Measurements from ENCODE around the gene PIAS3.

Gene PIAS3

DNA sequence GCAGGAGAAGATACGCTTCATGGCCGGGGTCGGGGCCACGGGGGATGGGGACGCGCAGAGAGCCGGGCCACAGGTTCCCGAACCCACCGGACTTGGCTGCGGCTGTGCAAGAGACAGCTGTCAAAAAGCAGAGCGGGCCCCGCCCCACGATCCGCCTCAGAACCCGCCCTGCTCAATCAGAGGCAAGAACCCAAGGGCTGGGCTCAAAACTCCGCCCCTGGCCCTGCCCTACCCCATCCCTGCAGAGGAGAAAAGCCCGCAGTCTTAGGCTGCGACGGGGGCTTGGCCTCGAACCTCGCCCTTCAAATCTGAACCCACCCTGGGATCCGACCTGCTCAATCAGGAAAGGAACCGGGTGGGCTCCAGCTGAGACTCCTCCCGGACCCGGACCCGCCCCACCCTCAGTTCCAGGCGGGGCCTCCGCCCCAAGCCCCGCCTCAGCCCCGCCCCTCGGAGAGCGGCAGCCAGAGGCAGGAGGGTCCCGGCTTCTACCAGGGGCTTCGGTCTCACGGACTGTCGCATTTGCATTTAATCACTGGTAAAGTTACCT, 26.9 kb upstream of the PIAS3 start, which contains the start of gene ANKRD35:
TSS of gene ANKRD35 (minus strand) at position 129 of the 550 bp plus-strand sequence. CDS start at position 21, 108 bp downstream.
- intact Hi-C loops (cut with DNase I; ENCODE audit: low total_unique reads): no loop called here
- H3K9me3 ChIP-seq: no peaks in the 10 kb centered on the region
- TF ChIP-seq, protein P1, sequence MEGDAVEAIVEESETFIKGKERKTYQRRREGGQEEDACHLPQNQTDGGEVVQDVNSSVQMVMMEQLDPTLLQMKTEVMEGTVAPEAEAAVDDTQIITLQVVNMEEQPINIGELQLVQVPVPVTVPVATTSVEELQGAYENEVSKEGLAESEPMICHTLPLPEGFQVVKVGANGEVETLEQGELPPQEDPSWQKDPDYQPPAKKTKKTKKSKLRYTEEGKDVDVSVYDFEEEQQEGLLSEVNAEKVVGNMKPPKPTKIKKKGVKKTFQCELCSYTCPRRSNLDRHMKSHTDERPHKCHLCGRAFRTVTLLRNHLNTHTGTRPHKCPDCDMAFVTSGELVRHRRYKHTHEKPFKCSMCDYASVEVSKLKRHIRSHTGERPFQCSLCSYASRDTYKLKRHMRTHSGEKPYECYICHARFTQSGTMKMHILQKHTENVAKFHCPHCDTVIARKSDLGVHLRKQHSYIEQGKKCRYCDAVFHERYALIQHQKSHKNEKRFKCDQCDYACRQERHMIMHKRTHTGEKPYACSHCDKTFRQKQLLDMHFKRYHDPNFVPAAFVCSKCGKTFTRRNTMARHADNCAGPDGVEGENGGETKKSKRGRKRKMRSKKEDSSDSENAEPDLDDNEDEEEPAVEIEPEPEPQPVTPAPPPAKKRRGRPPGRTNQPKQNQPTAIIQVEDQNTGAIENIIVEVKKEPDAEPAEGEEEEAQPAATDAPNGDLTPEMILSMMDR (IDR thresholded peaks at IDR 0.05): no peak
- peaks cover 0 to 22% (median 9%) of the 10 kb centered on the region in 4 donors for H3K4me1 ChIP-seq
- peak within 1 kb of the TSS; percentile 56 to 61 for H3K4me3 ChIP-seq
- H3K36me3 ChIP-seq: no peaks in the 10 kb centered on the region
- H3K27me3 ChIP-seq: no peaks in the 10 kb centered on the region
- H3K27ac ChIP-seq: peak within 1 kb of the TSS; percentile 40 to 57
- DNase-seq: peak; percentile 85 to 93

DNA sequence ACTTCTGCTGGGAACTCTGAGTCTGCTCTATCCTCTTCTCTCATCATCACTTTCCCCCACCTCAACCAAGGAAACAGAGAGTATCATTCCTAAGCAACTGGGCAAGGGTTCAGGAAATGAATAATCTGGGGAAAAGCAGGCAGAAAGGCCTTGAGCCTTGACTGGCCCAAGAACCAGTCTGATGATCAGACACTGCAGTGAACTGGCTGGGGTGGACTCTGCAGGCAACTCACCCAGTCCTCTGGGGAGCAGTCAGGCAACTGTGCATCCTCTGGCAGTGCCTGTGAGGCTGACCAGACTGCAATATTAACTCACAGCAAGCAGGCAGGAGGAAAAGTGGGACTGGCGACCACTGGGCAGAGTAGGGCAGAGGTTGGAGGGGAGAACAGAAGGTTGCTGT, 25.8 kb upstream of the PIAS3 start:
- H3K27me3 ChIP-seq: no peaks in the 10 kb centered on the region
- intact Hi-C loops (cut with DNase I; ENCODE audit: low total_unique reads): no loop called here
- TF ChIP-seq, protein P1 (IDR thresholded peaks at IDR 0.05): no peak
- no peaks in the 10 kb centered on the region for H3K9me3 ChIP-seq
- no peak overlapping the region for H3K4me3 ChIP-seq
- H3K36me3 ChIP-seq: no peaks in the 10 kb centered on the region
- no peak overlapping the region for H3K27ac ChIP-seq
- DNase-seq: no peak
- peaks cover 0 to 10% (median 5%) of the 10 kb centered on the region in 4 donors for H3K4me1 ChIP-seq

DNA sequence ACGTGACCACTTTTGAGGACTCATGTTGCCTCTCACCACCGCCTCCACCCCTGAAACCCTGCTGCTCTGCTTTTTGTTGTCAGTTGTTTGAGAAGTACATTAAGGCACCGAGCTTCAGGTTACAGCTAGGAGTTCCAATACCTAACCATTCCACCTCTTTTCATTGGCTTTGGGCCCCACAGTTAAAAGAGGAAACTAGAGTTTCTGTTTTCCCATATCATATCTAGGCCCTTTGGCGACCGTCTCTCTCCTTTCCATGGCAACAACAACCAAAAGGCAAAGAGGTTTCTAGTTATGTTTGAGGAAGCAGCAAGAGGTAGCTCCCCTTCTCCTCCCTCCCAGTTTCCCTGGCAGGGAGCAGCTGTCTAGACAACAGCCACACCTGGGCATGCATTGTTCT, 20.9 kb upstream of the PIAS3 start:
- Histone ChIP-seq H3K27ac (no peak overlapping the region), H3K27me3 (no peaks in the 10 kb centered on the region), H3K36me3 (no peaks in the 10 kb centered on the region), H3K4me1 (peaks cover 0 to under 1% (median 0%) of the 10 kb centered on the region in 4 donors), H3K9me3 (no peaks in the 10 kb centered on the region), H3K4me3 (no peak overlapping the region)
- intact Hi-C loops (cut with DNase I; ENCODE audit: low total_unique reads): no loop called here
- peak in 1 of 2 donors; percentile 11 for DNase-seq
- TF ChIP-seq, protein P1 (IDR thresholded peaks at IDR 0.05): no peak

DNA sequence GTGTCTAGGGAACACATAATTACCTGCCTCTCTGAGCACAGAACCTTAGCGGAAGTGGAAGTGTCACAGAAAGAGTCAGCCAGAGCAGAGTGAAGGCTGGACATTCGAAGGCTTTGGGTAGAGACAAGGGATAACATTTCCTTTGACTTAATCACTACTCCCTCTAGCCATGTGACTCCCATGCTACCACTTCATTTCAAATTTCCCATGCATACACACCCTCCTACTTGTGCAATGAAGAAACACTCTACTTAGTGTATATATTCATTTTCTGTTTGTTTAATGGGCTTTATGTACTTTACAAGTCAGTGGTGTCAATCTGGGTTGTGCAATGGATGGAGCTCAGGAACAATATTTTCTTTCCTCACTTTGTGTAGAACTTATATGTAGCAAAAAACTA, 19.8 kb upstream of the PIAS3 start:
- H3K4me3 ChIP-seq: no peak overlapping the region
- H3K9me3 ChIP-seq: no peaks in the 10 kb centered on the region
- H3K36me3 ChIP-seq: no peaks in the 10 kb centered on the region
- no peak overlapping the region for H3K27ac ChIP-seq
- no peak for DNase-seq
- TF ChIP-seq, protein P1 (IDR thresholded peaks at IDR 0.05): no peak
- no peaks in the 10 kb centered on the region for H3K27me3 ChIP-seq
- H3K4me1 ChIP-seq: no peaks in the 10 kb centered on the region
- intact Hi-C loops (cut with DNase I; ENCODE audit: low total_unique reads): no loop called here

DNA sequence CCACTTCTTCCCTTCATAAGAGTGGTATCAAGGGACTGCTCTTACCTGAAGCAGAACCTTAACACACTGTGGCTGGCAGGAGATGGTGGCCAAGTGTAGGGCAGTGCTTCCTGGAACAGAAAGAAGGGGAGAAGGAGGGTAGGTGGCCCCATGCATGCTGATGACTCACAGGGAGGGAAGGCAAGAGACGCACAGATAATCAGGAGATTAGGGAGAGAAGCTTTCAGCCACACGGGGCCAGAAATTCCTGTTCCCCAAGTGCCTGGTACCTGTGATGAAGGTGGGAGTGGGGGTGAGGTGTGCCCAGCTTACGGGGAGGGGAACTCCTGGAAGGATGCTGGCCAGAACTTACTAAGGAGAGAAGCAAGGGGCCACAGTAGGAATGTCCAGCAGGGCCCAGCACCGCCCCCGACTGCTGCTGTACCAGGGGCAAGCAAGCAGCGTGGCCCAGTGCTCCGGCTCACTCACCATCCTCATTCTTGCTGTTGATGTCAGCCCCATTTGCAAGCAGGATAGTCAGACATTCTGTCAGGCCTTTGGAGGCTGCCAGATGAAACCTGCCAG, 19.1 kb upstream of the PIAS3 start:
- Histone ChIP-seq H3K36me3 (no peaks in the 10 kb centered on the region), H3K4me3 (no peak overlapping the region), H3K27me3 (no peaks in the 10 kb centered on the region), H3K4me1 (peaks cover 0 to 4% (median under 1%) of the 10 kb centered on the region in 4 donors), H3K27ac (no peak overlapping the region), H3K9me3 (no peaks in the 10 kb centered on the region)
- intact Hi-C loops (cut with DNase I; ENCODE audit: low total_unique reads): no loop called here
- TF ChIP-seq, protein P1 (IDR thresholded peaks at IDR 0.05): no peak
- peak in 1 of 2 donors; percentile 59 for DNase-seq

All from tibial artery (tissue), 4 donors.